H9 (cell line): Measurements from ENCODE around the gene MMP14. TPM values are rescaled to one million over a fixed set of nuclear protein-coding genes. Genes with fewer than 3 reads are reported as not detected.

Experiments
- DNase-seq: peaks from one replicate; pipeline ENCODE4 v3.0.0-alpha.2; 2017
- H2AFZ ChIP-seq: one replicate; pipeline ENCODE4 v1.6.1; 2013; ENCODE audit warnings: mild to moderate bottlenecking, low read length, control low read depth, moderate library complexity
- H2AK5ac ChIP-seq: 2 replicates; pipeline ENCODE4 v1.6.1; 2013; ENCODE audit warnings: low read length, control low read depth, mixed read lengths; ENCODE audit not compliant: insufficient read length
- H2BK120ac ChIP-seq: one replicate; pipeline ENCODE4 v1.6.1; 2013; ENCODE audit warnings: low read depth, mild to moderate bottlenecking, low read length, control low read depth, inconsistent platforms; ENCODE audit not compliant: poor library complexity, severe bottlenecking
- H2BK12ac ChIP-seq: 2 replicates; pipeline ENCODE4 v1.6.1; 2013; ENCODE audit warnings: low read length, control low read depth, mixed read lengths, low read depth; ENCODE audit not compliant: insufficient read length
- H2BK15ac ChIP-seq: 2 replicates; pipeline ENCODE4 v1.6.1; 2013; ENCODE audit warnings: low read depth, low read length, control low read depth
- H2BK20ac ChIP-seq: one replicate; pipeline ENCODE4 v1.6.1; 2013; ENCODE audit warnings: low read depth, mild to moderate bottlenecking, low read length, control low read depth, inconsistent platforms; ENCODE audit not compliant: poor library complexity, severe bottlenecking
- H2BK5ac ChIP-seq: 2 replicates; pipeline ENCODE4 v1.6.1; 2013; ENCODE audit warnings: low read length, control low read depth, mixed read lengths; ENCODE audit not compliant: insufficient read length
- H3K14ac ChIP-seq: 2 replicates; pipeline ENCODE4 v1.6.1; 2013; ENCODE audit warnings: low read length, control low read depth; ENCODE audit not compliant: insufficient read depth
- H3K18ac ChIP-seq: 2 replicates; pipeline ENCODE4 v1.6.1; 2013; ENCODE audit warnings: low read depth, mild to moderate bottlenecking, mixed read lengths, low read length, control low read depth; ENCODE audit not compliant: insufficient read length
- H3K23ac ChIP-seq: 2 replicates; pipeline ENCODE4 v1.6.1; 2013; ENCODE audit warnings: low read length, control low read depth, mixed read lengths, low read depth; ENCODE audit not compliant: insufficient read length
- H3K23me2 ChIP-seq: 2 replicates; pipeline ENCODE4 v1.6.1; 2013; ENCODE audit warnings: low read depth, mild to moderate bottlenecking, mixed read lengths, low read length, control low read depth; ENCODE audit not compliant: insufficient read length, poor library complexity, severe bottlenecking
- H3K27ac ChIP-seq: 2 replicates; pipeline ENCODE4 v1.5.1; 2013; ENCODE audit warnings: low read length, control low read depth, mixed read lengths, low read depth; ENCODE audit not compliant: insufficient read length
- H3K27me3 ChIP-seq: 2 replicates; pipeline ENCODE4 v1.6.1; 2013; ENCODE audit warnings: low read length, control low read depth, inconsistent platforms; ENCODE audit not compliant: insufficient read depth
- H3K4ac ChIP-seq: 2 replicates; pipeline ENCODE4 v1.6.1; 2013; ENCODE audit warnings: low read depth, mild to moderate bottlenecking, control low read depth, inconsistent platforms, low read length, moderate library complexity
- H3K4me1 ChIP-seq: 2 replicates; pipeline ENCODE4 v1.6.1; 2013; ENCODE audit warnings: low read length, control low read depth, inconsistent platforms; ENCODE audit not compliant: insufficient read depth
- H3K4me2 ChIP-seq: 2 replicates; pipeline ENCODE4 v1.6.1; 2013; ENCODE audit warnings: low read length, control low read depth, mixed read lengths; ENCODE audit not compliant: insufficient read length, insufficient read depth
- H3K56ac ChIP-seq: 2 replicates; pipeline ENCODE4 v1.6.1; 2013; ENCODE audit warnings: low read depth, mild to moderate bottlenecking, mixed read lengths, low read length, control low read depth; ENCODE audit not compliant: insufficient read length
- H3K79me1 ChIP-seq: 2 replicates; pipeline ENCODE4 v1.6.1; 2013; ENCODE audit warnings: low read depth, mild to moderate bottlenecking, moderate library complexity, low read length, control low read depth, inconsistent platforms; ENCODE audit not compliant: insufficient read depth, poor library complexity, severe bottlenecking
- H3K79me2 ChIP-seq: 2 replicates; pipeline ENCODE4 v1.6.1; 2013; ENCODE audit warnings: low read length, control low read depth, inconsistent platforms; ENCODE audit not compliant: insufficient read depth
- H3K9ac ChIP-seq: 2 replicates; pipeline ENCODE4 v1.6.1; 2013; ENCODE audit warnings: low read length, control low read depth, mixed read lengths; ENCODE audit not compliant: insufficient read length; ENCODE audit errors: extremely low read depth
- H3K9me3 ChIP-seq: one replicate; pipeline ENCODE4 v1.6.1; 2013; ENCODE audit warnings: low read depth, low read length, inconsistent platforms; ENCODE audit not compliant: control insufficient read depth
- H3T11ph ChIP-seq: one replicate; pipeline ENCODE4 v1.6.1; 2013; ENCODE audit warnings: mild to moderate bottlenecking, low read length, control low read depth, inconsistent platforms
- H4K20me1 ChIP-seq: one replicate; pipeline ENCODE4 v1.6.1; 2013; ENCODE audit not compliant: control insufficient read depth, insufficient read length, insufficient read depth
- H4K5ac ChIP-seq: 2 replicates; pipeline ENCODE4 v1.6.1; 2013; ENCODE audit warnings: low read depth, mild to moderate bottlenecking, mixed read lengths, low read length, control low read depth; ENCODE audit not compliant: insufficient read length
- H4K8ac ChIP-seq: replicated peaks from 2 replicates; pipeline ENCODE4 v1.6.1; 2013; ENCODE audit warnings: low read length, control low read depth, mixed read lengths, low read depth; ENCODE audit not compliant: insufficient read length
- H4K91ac ChIP-seq: 2 replicates; pipeline ENCODE4 v1.6.1; 2013; ENCODE audit warnings: low read depth, mild to moderate bottlenecking, moderate library complexity, mixed read lengths, low read length, control low read depth; ENCODE audit not compliant: insufficient read length
- H3K27ac Mint-ChIP-seq, 3 experiments: 2 replicates in 2 of 3; 3 replicates in 1 of 3; pipeline ENCODE4 v1.8.0; 2020 to 2021; ENCODE audit warnings: mixed read lengths in 3 of 3, mild to moderate bottlenecking in 1 of 3, moderate library complexity in 1 of 3
- H3K27me3 Mint-ChIP-seq: 2 replicates; pipeline ENCODE4 v1.8.0; 2021; ENCODE audit warnings: low read depth, mild to moderate bottlenecking, moderate library complexity, mixed read lengths
- H3K36me3 Mint-ChIP-seq, 3 experiments: 2 replicates in 2 of 3; 3 replicates in 1 of 3; pipeline ENCODE4 v1.8.0; 2020 to 2021; ENCODE audit warnings: low read depth in 3 of 3, mixed read lengths in 3 of 3; ENCODE audit not compliant: insufficient read depth in 1 of 3
- H3K4me1 Mint-ChIP-seq, 2 experiments: 2 replicates each; pipeline ENCODE4 v1.8.0; 2020; ENCODE audit warnings: mixed read lengths in 2 of 2
- H3K4me3 Mint-ChIP-seq, 2 experiments: 2 replicates in 1 of 2; 3 replicates in 1 of 2; pipeline ENCODE4 v1.8.0; 2020 to 2021; ENCODE audit warnings: mild to moderate bottlenecking in 2 of 2, mixed read lengths in 2 of 2, moderate library complexity in 1 of 2
- H3K9me3 Mint-ChIP-seq, 2 experiments: 2 replicates in 1 of 2; 3 replicates in 1 of 2; pipeline ENCODE4 v1.8.0; 2020; ENCODE audit warnings: mild to moderate bottlenecking in 2 of 2, mixed read lengths in 2 of 2, moderate library complexity in 1 of 2
- WGBS: extraction: QIAGEN DNeasy Blood & Tissue Kit; methylation state at CpG from one replicate; pipeline ENCODE4 v1.1.7; 2013; ENCODE audit warnings: missing lambda C conversion rate, low lambda C conversion rate, mixed read lengths; ENCODE audit not compliant: insufficient read length; ENCODE audit errors: extremely low coverage; 5-methylcytosine and 5-hydroxymethylcytosine counted together
- total RNA-seq: library from RNA; stranded (reverse); gene quantifications from 2 replicates; pipeline ENCODE4 v1.2.1, GENCODE V29; 2021
- TF ChIP-seq, protein P1 (sequence below): fragments of 200-600 bp; sonication (generic); conservative IDR thresholded peaks from 3 replicates; pipeline ENCODE4 v1.8.0; 2021; ENCODE audit warnings: antibody characterized with exemption, mild to moderate bottlenecking

The MMP14 gene
- total RNA-seq, 1 experiment from 2014 or later, result 56.5 TPM

GRCh38 chr14:22870811-22871223 is 34.4 kb downstream of the MMP14 start:
- Histone ChIP-seq H3K79me1 (no peaks in the 10 kb centered on the region), H4K8ac (no peak overlapping the region), H3K9ac (no peak overlapping the region), H3K27ac (peak overlapping the region; percentile 71), H3K79me2 (no peaks in the 10 kb centered on the region), H3K56ac (no peak overlapping the region), H2AFZ (no peak overlapping the region), H3K4ac (no peak overlapping the region), H3T11ph (no peak overlapping the region), H3K27me3 (no peaks in the 10 kb centered on the region), H2BK15ac (no peak overlapping the region), H3K18ac (no peak overlapping the region), H3K14ac (no peak overlapping the region), H3K23ac (no peak overlapping the region), H2BK12ac (no peak overlapping the region), H3K23me2 (no peaks in the 10 kb centered on the region), H4K20me1 (no peaks in the 10 kb centered on the region), H2BK5ac (no peak overlapping the region), H3K4me2 (peak overlapping the region; percentile 71), H4K91ac (no peak overlapping the region), H4K5ac (no peak overlapping the region), H2AK5ac (no peak overlapping the region), H2BK120ac (no peak overlapping the region), H2BK20ac (no peak overlapping the region), H3K4me1 (peaks cover 4% of the 10 kb centered on the region; the same call in 1 of the 2 replicates), H3K9me3 (no peaks in the 10 kb centered on the region)
- DNase-seq, result no peak
- Mint-ChIP-seq H3K36me3 (peaks cover 0 to 5% (median under 1%) of the 10 kb centered on the region in 3 experiments; a peak in 6 of 7 replicates), H3K4me1 (peaks cover 14 to 17% of the 10 kb centered on the region in 2 experiments), H3K4me3 (peak overlapping the region; percentile 77 to 90), H3K27ac (peak overlapping the region; percentile 96 to 97 (median 97); a peak in 5 of 7 replicates), H3K27me3 (no peaks in the 10 kb centered on the region), H3K9me3 (no peaks in the 10 kb centered on the region)
- no CpG with 5 or more reads among the region's 1 CpG for WGBS
- TF ChIP-seq, protein P1, sequence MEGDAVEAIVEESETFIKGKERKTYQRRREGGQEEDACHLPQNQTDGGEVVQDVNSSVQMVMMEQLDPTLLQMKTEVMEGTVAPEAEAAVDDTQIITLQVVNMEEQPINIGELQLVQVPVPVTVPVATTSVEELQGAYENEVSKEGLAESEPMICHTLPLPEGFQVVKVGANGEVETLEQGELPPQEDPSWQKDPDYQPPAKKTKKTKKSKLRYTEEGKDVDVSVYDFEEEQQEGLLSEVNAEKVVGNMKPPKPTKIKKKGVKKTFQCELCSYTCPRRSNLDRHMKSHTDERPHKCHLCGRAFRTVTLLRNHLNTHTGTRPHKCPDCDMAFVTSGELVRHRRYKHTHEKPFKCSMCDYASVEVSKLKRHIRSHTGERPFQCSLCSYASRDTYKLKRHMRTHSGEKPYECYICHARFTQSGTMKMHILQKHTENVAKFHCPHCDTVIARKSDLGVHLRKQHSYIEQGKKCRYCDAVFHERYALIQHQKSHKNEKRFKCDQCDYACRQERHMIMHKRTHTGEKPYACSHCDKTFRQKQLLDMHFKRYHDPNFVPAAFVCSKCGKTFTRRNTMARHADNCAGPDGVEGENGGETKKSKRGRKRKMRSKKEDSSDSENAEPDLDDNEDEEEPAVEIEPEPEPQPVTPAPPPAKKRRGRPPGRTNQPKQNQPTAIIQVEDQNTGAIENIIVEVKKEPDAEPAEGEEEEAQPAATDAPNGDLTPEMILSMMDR, result no peak
